D721Med (cell line): ENCODE data around the gene EXOC3L4.
"Not testable (repeated sequence)": the region's sequence is repeated elsewhere in the genome, so short reads cannot be mapped to it uniquely, and the experiment has no call there.

Experiments used
- DNase-seq: peaks from one replicate; pipeline ENCODE4 v3.0.0; 2011; ENCODE audit warnings: low spot score; ENCODE audit not compliant: insufficient read length
- FAIRE-seq: peaks from 2 replicates; lab custom pipeline; 2011; peaks lifted over from hg19 to GRCh38; lab: Jason Lieb, UNC
- CTCF ChIP-seq: IDR thresholded peaks from 2 replicates; pipeline ENCODE4 v1.5.1; 2012; ENCODE audit warnings: mild to moderate bottlenecking, control low read depth; ENCODE audit not compliant: insufficient read depth; ENCODE audit errors: missing control alignments

Gene EXOC3L4

GRCh38 chr14:103115845-103116572 lies 21.5 kb downstream of the EXOC3L4 start:
- TF ChIP-seq CTCF, result no peak
- FAIRE-seq (no peak), DNase-seq (no peak)

- no peak for TF ChIP-seq CTCF
- no peak for DNase-seq
- no peak for FAIRE-seq
Observed at GRCh38 chr14:103116636-103117035, 22.1 kb downstream of the EXOC3L4 start.

- FAIRE-seq, DNase-seq: not testable (repeated sequence)
Observed at GRCh38 chr14:103117499-103117898, 23.0 kb downstream of the EXOC3L4 start.

- no peak for TF ChIP-seq CTCF
- FAIRE-seq (no peak), DNase-seq (no peak)
Observed at GRCh38 chr14:103118018-103118662, 23.6 kb downstream of the EXOC3L4 start.

- no peak for DNase-seq
- no peak for TF ChIP-seq CTCF
- FAIRE-seq, result no peak
Observed at GRCh38 chr14:103118663-103119404, 24.3 kb downstream of the EXOC3L4 start.

- FAIRE-seq, DNase-seq: not testable (repeated sequence)
Observed at GRCh38 chr14:103119527-103119926, 25.0 kb downstream of the EXOC3L4 start.

- no peak for DNase-seq
- TF ChIP-seq CTCF, result no peak
- FAIRE-seq, result no peak
Observed at GRCh38 chr14:103121121-103121845, 26.8 kb downstream of the EXOC3L4 start.
